Type B pancreatic cell (in vitro differentiated cells): Measurements from ENCODE around the gene NME4. TPM values are rescaled to one million over a fixed set of nuclear protein-coding genes. Genes with fewer than 3 reads are reported as not detected.

ENCODE experiments used
- DNase-seq: peaks from one replicate; pipeline ENCODE4 v3.0.0; 2021; ENCODE audit warnings: mixed read lengths; ENCODE audit not compliant: unreplicated experiment; ENCODE audit errors: extremely low spot score
- H3K27ac Mint-ChIP-seq: 2 replicates; pipeline ENCODE4 v1.8.0; 2021; ENCODE audit warnings: mild to moderate bottlenecking, mixed read lengths
- H3K27me3 Mint-ChIP-seq: 2 replicates; pipeline ENCODE4 v1.8.0; 2021; ENCODE audit warnings: mixed read lengths
- H3K36me3 Mint-ChIP-seq: 2 replicates; pipeline ENCODE4 v1.8.0; 2021; ENCODE audit warnings: mixed read lengths
- H3K4me1 Mint-ChIP-seq: one replicate; pipeline ENCODE4 v1.8.0; 2021; ENCODE audit warnings: mixed read lengths; ENCODE audit not compliant: unreplicated experiment
- H3K4me3 Mint-ChIP-seq: 2 replicates; pipeline ENCODE4 v1.8.0; 2021; ENCODE audit warnings: mild to moderate bottlenecking, mixed read lengths
- H3K9me3 Mint-ChIP-seq: 2 replicates; pipeline ENCODE4 v1.8.0; 2021; ENCODE audit warnings: mixed read lengths
- CTCF ChIP-seq: fragments of 200-600 bp; sonication (generic); conservative IDR thresholded peaks from 2 replicates; pipeline ENCODE4 v1.5.0; 2021; ENCODE audit warnings: antibody characterized with exemption, mild to moderate bottlenecking
- total RNA-seq: library from RNA; stranded (reverse); gene quantifications from 2 replicates; pipeline ENCODE4 v1.2.1, GENCODE V29; 2021; ENCODE audit warnings: low replicate concordance

Gene NME4
- total RNA-seq, 1 donor from 2014 or later, result 166 TPM

GRCh38 chr16:399340-400019 is 2.5 kb downstream of the NME4 start:
- peaks cover 12% of the 10 kb centered on the region for H3K4me1 Mint-ChIP-seq
- no peak for TF ChIP-seq CTCF
- peak overlapping the region; percentile 63 for H3K4me3 Mint-ChIP-seq
- no peak for DNase-seq
- no peak overlapping the region for H3K27ac Mint-ChIP-seq
- H3K9me3 Mint-ChIP-seq, result no peaks in the 10 kb centered on the region
- H3K27me3 Mint-ChIP-seq, result no peaks in the 10 kb centered on the region
- no peaks in the 10 kb centered on the region for H3K36me3 Mint-ChIP-seq

GRCh38 chr16:400061-400591 is 3.1 kb downstream of the NME4 start:
- H3K9me3 Mint-ChIP-seq, result no peaks in the 10 kb centered on the region
- peak overlapping the region; percentile 79 for H3K27ac Mint-ChIP-seq
- H3K4me3 Mint-ChIP-seq, result peak overlapping the region; percentile 85
- peaks cover 12% of the 10 kb centered on the region for H3K4me1 Mint-ChIP-seq
- DNase-seq, result no peak
- no peaks in the 10 kb centered on the region for H3K27me3 Mint-ChIP-seq
- no peak for TF ChIP-seq CTCF
- H3K36me3 Mint-ChIP-seq, result no peaks in the 10 kb centered on the region

GRCh38 chr16:401468-402348 is 4.7 kb downstream of the NME4 start, which contains the start of gene DECR2:
DECR2 (plus strand) TSS chr16:401885; CDS start chr16:401964, 79 bp downstream.
- TF ChIP-seq CTCF, result peak; percentile 53
- Mint-ChIP-seq H3K27ac (peak within 1 kb of the TSS; percentile 82), H3K27me3 (no peaks in the 10 kb centered on the region), H3K4me1 (peaks cover 6% of the 10 kb centered on the region), H3K9me3 (no peaks in the 10 kb centered on the region), H3K36me3 (no peaks in the 10 kb centered on the region), H3K4me3 (peak within 1 kb of the TSS; percentile 86)
- DNase-seq, result peak; percentile 98

GRCh38 chr16:404971-405486 is 8.0 kb downstream of the NME4 start:
- Mint-ChIP-seq H3K36me3 (no peaks in the 10 kb centered on the region), H3K4me3 (no peak overlapping the region), H3K27me3 (no peaks in the 10 kb centered on the region), H3K9me3 (no peaks in the 10 kb centered on the region), H3K27ac (no peak overlapping the region), H3K4me1 (peaks cover 8% of the 10 kb centered on the region)
- DNase-seq, result no peak
- no peak for TF ChIP-seq CTCF

GRCh38 chr16:405548-406506 is 8.8 kb downstream of the NME4 start:
- Mint-ChIP-seq H3K27ac (no peak overlapping the region), H3K4me3 (no peak overlapping the region), H3K9me3 (no peaks in the 10 kb centered on the region)

More at GRCh38 chr16:405548-406506, 8.8 kb downstream of the NME4 start:
- TF ChIP-seq CTCF, result no peak
- Mint-ChIP-seq H3K36me3 (no peaks in the 10 kb centered on the region), H3K4me1 (peaks cover 4% of the 10 kb centered on the region), H3K27me3 (no peaks in the 10 kb centered on the region)
- no peak for DNase-seq
